GM10248 (cell line): ENCODE results near the gene GRK3.
A peak's percentile ranks its signal among the peaks of the same experiment; 100 is the strongest.
"Not testable (repeated sequence)": the region's sequence is repeated elsewhere in the genome, so short reads cannot be mapped to it uniquely, and the experiment has no call there.

Experiments used
- CTCF ChIA-PET: fragments of 300-600 bp; sonication (Branson Sonifier 250); formaldehyde crosslinking; extraction: SDS; loops from one replicate; lab custom pipeline; 2021; ENCODE audit warnings: antibody characterized with exemption; lab: Yijun Ruan, JAX
- POLR2A ChIA-PET: fragments of 350-650 bp; sonication (Branson Sonifier 250); formaldehyde crosslinking; extraction: SDS; loops from one replicate; lab custom pipeline; 2020; ENCODE audit warnings: antibody characterized with exemption; lab: Yijun Ruan, JAX
- DNase-seq: peaks from one replicate; pipeline ENCODE4 v3.0.0; 2012; ENCODE audit errors: extremely low spot score
- CTCF ChIP-seq: IDR thresholded peaks from 2 replicates; pipeline ENCODE4 v1.5.1; 2012; ENCODE audit warnings: mild to moderate bottlenecking, low read depth; ENCODE audit errors: extremely low read depth, missing control alignments, control extremely low read depth

The GRK3 gene

DNA sequence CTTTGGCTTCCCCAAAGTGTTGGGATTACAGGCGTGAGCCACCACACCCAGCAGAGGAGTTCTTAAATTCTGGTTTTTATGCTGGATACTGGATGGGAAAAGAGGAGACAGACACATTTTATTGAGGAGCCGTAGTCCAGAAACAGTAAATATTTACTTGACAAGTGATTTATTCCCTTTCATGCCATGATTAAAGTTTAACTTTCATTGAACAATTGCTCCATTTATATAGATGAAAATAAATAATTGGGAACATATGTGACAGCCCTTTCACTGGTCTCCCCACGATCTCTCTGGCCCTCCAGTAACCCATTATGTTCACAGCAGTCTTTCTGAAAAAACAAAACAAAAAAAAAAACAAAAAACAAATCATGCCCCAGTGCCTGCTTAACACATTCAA is 19.3 kb upstream of the GRK3 start:
- no peak for TF ChIP-seq CTCF
- CTCF ChIA-PET = interaction anchor here (1.0 to 2.8 kb wide), 3 partner anchors 11 to 228 kb away, joined by 3 to 22 read pairs (median 4); no protein-coding TSS in a partner anchor
- no peak for DNase-seq
- POLR2A ChIA-PET = no interaction called here

GRCh38 chr22:25545672-25546071 is 18.8 kb upstream of the GRK3 start:
- no peak for DNase-seq
- POLR2A ChIA-PET = no interaction called here
- TF ChIP-seq CTCF = no peak
- CTCF ChIA-PET = interaction anchor here (1.0 to 2.8 kb wide), 3 partner anchors 11 to 227 kb away, joined by 3 to 22 read pairs (median 4); no protein-coding TSS in a partner anchor

DNA sequence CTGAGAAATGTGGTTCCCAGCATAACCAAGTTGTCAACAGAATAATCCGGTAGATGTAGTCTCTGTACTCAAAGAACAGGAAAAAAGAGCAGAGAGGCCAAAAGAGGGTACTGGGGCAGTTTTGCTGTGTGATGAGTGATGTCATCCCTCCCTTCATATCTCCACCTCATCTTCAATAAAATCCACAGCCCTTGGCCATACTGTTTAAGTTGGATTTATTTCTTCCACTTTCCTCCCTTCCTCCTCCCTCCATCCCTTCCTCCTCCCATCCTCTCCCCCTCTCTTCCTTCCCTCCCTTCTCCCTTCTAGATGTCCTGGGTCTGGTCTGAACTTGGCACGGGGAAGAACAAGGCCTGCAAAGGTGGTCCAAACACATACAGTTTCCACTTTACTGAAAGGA is 18.2 kb upstream of the GRK3 start:
- ChIA-PET POLR2A (no interaction called here), CTCF (interaction anchor here (2.8 kb wide), 1 partner anchor 227 kb away, joined by 22 read pairs; no protein-coding TSS in a partner anchor)
- no peak for TF ChIP-seq CTCF
- DNase-seq = no peak

DNA sequence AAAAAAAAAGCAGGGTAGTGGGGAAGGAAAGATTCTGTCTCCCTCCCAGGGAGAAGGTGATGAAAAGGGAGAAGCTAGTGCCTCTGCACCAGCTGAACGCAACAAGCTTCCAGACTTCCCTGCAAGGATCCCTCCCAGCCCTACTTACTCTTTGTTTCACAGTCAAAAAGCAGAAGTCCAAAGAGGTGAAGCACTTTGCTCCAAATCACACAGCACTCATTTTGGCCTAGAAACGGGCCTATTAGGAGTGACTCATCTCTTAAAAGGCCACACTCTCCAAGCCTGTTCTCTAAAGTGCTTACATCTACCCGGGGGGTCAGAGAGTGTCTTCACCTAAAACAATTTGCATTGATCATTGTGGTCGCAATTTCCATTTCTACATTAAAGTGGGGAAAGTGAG is 17.7 kb upstream of the GRK3 start:
- ChIA-PET CTCF (no interaction called here), POLR2A (no interaction called here)
- DNase-seq = peak; percentile 24
- TF ChIP-seq CTCF = no peak

- CTCF ChIA-PET = interaction anchor here (1.0 to 2.5 kb wide), 4 partner anchors 9 to 86 kb away, joined by 3 to 8 read pairs (median 4); no protein-coding TSS in a partner anchor
- no peak for TF ChIP-seq CTCF
- no peak for DNase-seq
- POLR2A ChIA-PET = no interaction called here
Observed at GRCh38 chr22:25548866-25549464, 15.5 kb upstream of the GRK3 start.

DNA sequence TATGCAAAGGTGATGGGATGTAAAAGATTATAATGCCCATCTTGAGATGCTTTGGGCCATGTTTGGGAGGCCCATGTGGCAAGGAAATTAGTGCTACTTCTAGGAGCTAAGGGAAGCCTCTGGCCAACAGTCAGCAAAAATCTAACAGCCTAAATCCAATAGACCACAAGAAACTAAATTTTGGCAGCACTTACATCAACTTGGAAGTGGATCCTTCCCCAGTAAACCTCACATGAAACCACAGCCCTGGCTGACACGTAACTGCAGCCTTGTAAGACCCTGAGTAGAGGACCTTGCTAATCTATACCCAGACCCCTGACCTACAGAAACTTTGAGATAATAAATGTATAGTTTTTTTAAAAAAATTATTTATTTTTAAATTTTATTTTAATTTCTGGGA is 13.1 kb upstream of the GRK3 start:
- ChIA-PET POLR2A (no interaction called here), CTCF (interaction anchor here (1.1 to 2.5 kb wide), 3 partner anchors 9 to 32 kb away, joined by 3 to 8 read pairs (median 5); no protein-coding TSS in a partner anchor)
- TF ChIP-seq CTCF = no peak
- no peak for DNase-seq

GRCh38 chr22:25552405-25552804 is 12.1 kb upstream of the GRK3 start:
- ChIA-PET POLR2A (interaction anchor here (1.1 kb wide), 1 partner anchor 71 kb away, joined by 8 read pairs; no protein-coding TSS in a partner anchor), CTCF (interaction anchor here (0.7 to 1.1 kb wide), 3 partner anchors 9 to 105 kb away, joined by 3 read pairs; no protein-coding TSS in a partner anchor)
- not testable (repeated sequence) for DNase-seq
